AG04450 (cell line): Measurements from ENCODE around the gene WNT16. TPM values are rescaled to one million over a fixed set of nuclear protein-coding genes. Genes with fewer than 3 reads are reported as not detected.

Experiments
- CTCF ChIA-PET: fragments of 300-600, 350-600 bp; formaldehyde crosslinking; extraction: SDS; loops from one replicate; lab custom pipeline; 2022; ENCODE audit warnings: antibody characterized with exemption, inconsistent platforms; lab: Charles Lee
- POLR2A ChIA-PET: fragments of 350-600 bp; formaldehyde crosslinking; extraction: SDS; loops from one replicate; lab custom pipeline; 2021; ENCODE audit warnings: antibody characterized with exemption, inconsistent platforms; lab: Yijun Ruan, JAX
- DNase-seq: peaks from one replicate; pipeline ENCODE4 v3.0.0-alpha.2; 2011; ENCODE audit warnings: low read depth, low spot score
- H3K27ac ChIP-seq: one replicate; pipeline ENCODE4 v1.5.1; 2012; ENCODE audit warnings: low read depth, low read length, control low read depth
- H3K27me3 ChIP-seq: one replicate; pipeline ENCODE4 v1.6.0; 2012; ENCODE audit warnings: low read length; ENCODE audit not compliant: control insufficient read depth, insufficient read depth
- H3K4me3 ChIP-seq: 2 replicates; pipeline ENCODE4 v1.5.1; 2011; ENCODE audit warnings: mild to moderate bottlenecking, low read depth, low read length, control low read depth
- H3K9me3 ChIP-seq: 2 replicates; pipeline ENCODE4 v1.5.1; 2012; ENCODE audit warnings: low read length; ENCODE audit not compliant: control insufficient read depth, insufficient read depth
- CTCF ChIP-seq: IDR thresholded peaks from 2 replicates; pipeline ENCODE4 v1.5.1; 2011; ENCODE audit warnings: low read depth, low read length, control low read depth, inconsistent platforms
- polyA plus RNA-seq: library from polyadenylated mRNA; depleted of rRNA; stranded (reverse); fragments of >200 nt; gene quantifications from 2 replicates; pipeline ENCODE4 v1.2.3, GENCODE V29; 2011

WNT16 gene
- polyA plus RNA-seq, 1 experiment, result 0.89 TPM

- POLR2A ChIA-PET, result no interaction called here
- DNase-seq, result no peak
- Histone ChIP-seq H3K4me3 (no peak overlapping the region), H3K9me3 (no peaks in the 10 kb centered on the region), H3K27ac (no peak overlapping the region), H3K27me3 (no peaks in the 10 kb centered on the region)
- CTCF ChIA-PET, result no interaction called here
- no peak for TF ChIP-seq CTCF
Observed at GRCh38 chr7:121344093-121344492, 15.3 kb downstream of the WNT16 start.

- no peaks in the 10 kb centered on the region for H3K27me3 ChIP-seq
- POLR2A ChIA-PET, result no interaction called here
- H3K27ac ChIP-seq, result no peak overlapping the region
- CTCF ChIA-PET, result interaction anchor here (1.3 to 1.4 kb wide), 2 partner anchors 23 to 236 kb away, joined by 3 to 7 read pairs; no protein-coding TSS in a partner anchor
- H3K4me3 ChIP-seq, result no peak overlapping the region
- no peak for TF ChIP-seq CTCF
- DNase-seq, result no peak
- no peaks in the 10 kb centered on the region for H3K9me3 ChIP-seq
Observed at GRCh38 chr7:121344497-121344896, 15.7 kb downstream of the WNT16 start.

DNA sequence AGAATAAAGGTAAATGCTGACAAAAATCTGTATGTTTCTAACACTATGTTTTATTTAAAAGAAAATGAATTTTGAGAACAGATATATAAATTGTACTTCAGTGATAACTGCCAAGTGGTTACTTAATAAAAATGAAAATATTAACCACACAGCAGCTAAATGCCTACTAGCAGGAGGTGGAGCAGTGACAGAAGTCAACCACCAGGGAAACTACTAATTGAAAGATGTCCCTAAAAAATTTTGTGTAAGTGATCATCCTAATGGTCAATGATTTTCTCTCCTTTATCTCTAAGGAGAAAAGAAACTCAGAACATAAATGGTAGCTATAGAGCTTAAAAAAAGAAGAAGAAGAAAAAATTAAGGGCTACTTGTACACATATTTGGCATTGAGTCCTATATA, 22.9 kb downstream of the WNT16 start:
- DNase-seq, result no peak

DNA sequence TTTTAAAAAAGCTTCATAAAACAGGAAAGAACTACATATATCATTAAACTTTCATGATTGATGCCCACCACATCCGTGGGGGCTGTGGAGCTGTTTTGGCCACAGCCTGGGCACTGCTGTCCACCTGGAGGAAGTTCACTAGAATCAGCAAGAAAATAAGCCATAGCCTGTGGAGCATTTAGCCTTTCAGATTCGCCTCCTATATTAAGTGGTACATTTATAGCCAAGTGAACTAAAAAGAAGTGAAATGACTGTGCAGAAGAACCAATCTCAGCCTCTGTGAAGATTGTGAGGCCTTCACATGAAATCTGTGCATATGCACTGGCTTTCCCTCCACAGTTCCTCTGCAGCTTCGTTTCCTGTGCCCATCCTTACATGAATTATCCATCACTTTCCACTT, 23.5 kb downstream of the WNT16 start:
- Histone ChIP-seq H3K9me3 (no peaks in the 10 kb centered on the region), H3K4me3 (no peak overlapping the region), H3K27ac (no peak overlapping the region), H3K27me3 (no peaks in the 10 kb centered on the region)
- POLR2A ChIA-PET, result interaction anchor here (0.6 kb wide), 1 partner anchor 17 kb away, joined by 4 read pairs; no protein-coding TSS in a partner anchor
- CTCF ChIA-PET, result interaction anchor here (1.8 to 6.5 kb wide), 4 partner anchors 15 to 365 kb away, joined by 4 to 28 read pairs (median 10); partner anchors contain the start of gene FAM3C
- TF ChIP-seq CTCF, result no peak
- no peak for DNase-seq

More for the DNA sequence above, 22.9 kb downstream of the WNT16 start:
- Histone ChIP-seq H3K27ac (no peak overlapping the region), H3K27me3 (no peaks in the 10 kb centered on the region), H3K9me3 (no peaks in the 10 kb centered on the region), H3K4me3 (no peak overlapping the region)
- POLR2A ChIA-PET, result no interaction called here
- CTCF ChIA-PET, result interaction anchor here (1.8 to 6.5 kb wide), 4 partner anchors 15 to 364 kb away, joined by 4 to 28 read pairs (median 10); partner anchors contain the start of gene FAM3C
- no peak for TF ChIP-seq CTCF

DNA sequence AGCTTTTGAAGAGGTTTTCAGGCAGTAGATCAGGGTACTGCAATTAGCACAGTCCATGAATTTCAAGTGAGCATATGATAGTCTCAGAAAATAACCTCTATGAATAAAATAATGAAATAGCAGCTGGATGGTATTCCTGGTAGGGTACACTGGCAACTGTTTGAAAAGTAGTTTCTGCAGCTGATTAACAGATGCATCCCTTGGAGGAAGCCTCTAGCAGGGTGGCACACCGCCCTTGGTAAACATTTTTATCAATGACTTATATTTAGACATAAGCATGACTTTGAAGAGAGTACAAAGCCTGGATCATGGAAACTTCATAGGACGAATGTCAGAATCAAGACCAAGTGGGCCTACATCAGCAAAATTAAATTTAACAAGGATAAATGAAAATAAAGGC, 26.8 kb downstream of the WNT16 start:
- no peak for DNase-seq
- H3K9me3 ChIP-seq, result no peaks in the 10 kb centered on the region
- H3K27ac ChIP-seq, result no peak overlapping the region
- TF ChIP-seq CTCF, result no peak
- H3K27me3 ChIP-seq, result no peaks in the 10 kb centered on the region
- no peak overlapping the region for H3K4me3 ChIP-seq
- ChIA-PET POLR2A (interaction anchor here (0.5 kb wide), 1 partner anchor 25 kb away, joined by 3 read pairs; no protein-coding TSS in a partner anchor), CTCF (interaction anchor here (1.2 to 6.5 kb wide), 2 partner anchors 11 to 41 kb away, joined by 4 to 28 read pairs; partner anchors contain the start of gene FAM3C)
